Measurements from ENCODE around the gene TMEM170B.
A peak's percentile ranks its signal among the peaks of the same experiment; 100 is the strongest.

The TMEM170B gene

DNA sequence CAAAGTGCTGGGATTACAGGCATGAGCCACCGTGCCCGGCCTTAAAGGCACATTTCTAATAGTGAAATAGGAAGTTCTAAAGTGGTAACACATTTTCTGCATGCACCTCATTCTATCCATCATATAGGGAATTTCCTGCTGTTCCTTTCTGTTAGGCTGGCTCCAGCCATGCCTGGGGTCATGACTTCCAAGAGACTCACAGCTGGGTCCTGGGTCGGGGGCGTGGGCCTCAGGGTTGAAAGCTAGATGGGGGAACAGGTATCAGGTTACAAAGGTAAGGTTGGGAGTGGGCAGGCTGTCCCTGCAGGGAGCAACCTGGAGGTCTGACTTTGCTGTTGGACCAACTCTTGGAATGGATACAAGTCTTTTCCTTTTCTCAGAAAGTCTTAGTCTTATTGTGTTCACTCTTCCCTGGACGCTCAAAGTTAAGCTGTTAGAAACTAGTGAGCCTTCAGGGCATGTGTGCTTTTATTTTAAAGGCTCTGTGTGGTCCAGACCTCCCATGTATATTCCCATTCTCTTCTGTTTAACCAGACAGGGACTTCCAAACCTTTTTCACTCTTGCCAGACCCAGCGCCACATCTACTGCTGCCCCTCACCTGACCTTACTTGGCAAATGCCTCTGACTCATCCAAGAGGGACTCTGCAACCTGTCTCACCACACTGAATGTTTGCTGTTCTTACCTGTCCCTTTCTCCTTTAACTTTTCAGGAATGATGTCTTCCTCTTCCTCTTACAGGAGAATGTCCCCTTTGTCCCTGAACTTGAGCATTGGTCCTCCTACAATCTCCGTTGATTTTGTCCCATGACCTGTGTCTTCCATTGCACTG, 64.4 kb downstream of the TMEM170B start:
- Histone ChIP-seq H3K9ac (ENCODE audit: low read length) (no peak overlapping the region), H3K79me2 (ENCODE audit: control insufficient read depth, insufficient read depth, low read length) (no peaks in the 10 kb centered on the region), H3K27me3 (ENCODE audit: insufficient read depth, low read length, poor library complexity) (no peaks in the 10 kb centered on the region), H3K18ac (ENCODE audit: low read length) (no peak overlapping the region), H2AK5ac (ENCODE audit: low read length) (no peak overlapping the region), H3K36me3 (ENCODE audit: control insufficient read depth, insufficient read depth, low read length) (no peaks in the 10 kb centered on the region), H3K27ac (ENCODE audit: low read depth, low read length) (peak overlapping the region; percentile 20), H3K4ac (ENCODE audit: low read depth, low read length) (no peak overlapping the region), H2BK5ac (ENCODE audit: low read length) (no peak overlapping the region), H3K4me1 (ENCODE audit: control insufficient read depth, low read depth, low read length) (no peaks in the 10 kb centered on the region), H3K23ac (ENCODE audit: low read length) (no peak overlapping the region), H3K56ac (ENCODE audit: low read length) (peak overlapping the region; percentile 28), H3K4me3 (ENCODE audit: low read length) (no peak overlapping the region), H4K8ac (ENCODE audit: low read depth, low read length) (no peak overlapping the region), H2BK120ac (ENCODE audit: low read depth, low read length) (no peak overlapping the region), H4K5ac (ENCODE audit: low read length) (no peak overlapping the region), H3K4me2 (ENCODE audit: low read length) (no peak overlapping the region), H2BK15ac (replicated peaks; ENCODE audit: low read depth) (no peak overlapping the region), H3K79me1 (ENCODE audit: low read length) (no peaks in the 10 kb centered on the region)
- peak; percentile 50 for DNase-seq
- WGBS (ENCODE audit: extremely low coverage, insufficient coverage, low lambda C conversion rate) = no CpG with 5 or more reads among the region's 7 CpGs

DNA sequence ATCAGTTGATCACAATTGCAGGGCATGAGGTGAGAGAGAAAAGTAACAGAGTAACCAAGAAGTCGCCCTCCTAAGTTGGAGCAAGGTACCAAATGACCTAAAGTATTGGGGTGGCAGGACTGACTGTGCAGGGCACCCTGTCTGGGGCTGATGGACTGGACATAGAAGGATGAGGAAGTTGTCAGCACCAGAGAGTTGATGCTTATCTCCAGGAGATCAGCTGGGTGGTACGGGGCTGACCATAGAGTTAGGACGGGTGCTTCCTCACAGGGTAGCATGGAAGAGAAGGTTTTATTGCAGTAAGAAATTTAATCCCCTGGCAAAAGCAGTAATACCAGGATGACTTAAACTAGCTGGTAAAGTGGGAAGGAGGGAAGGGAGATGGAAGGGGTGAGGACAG, 66.7 kb downstream of the TMEM170B start:
- Histone ChIP-seq H3K4ac (ENCODE audit: low read depth, low read length) (no peak overlapping the region), H3K56ac (ENCODE audit: low read length) (no peak overlapping the region), H2BK120ac (ENCODE audit: low read depth, low read length) (no peak overlapping the region), H3K4me3 (ENCODE audit: low read length) (no peak overlapping the region), H3K9ac (ENCODE audit: low read length) (no peak overlapping the region), H3K79me2 (ENCODE audit: control insufficient read depth, insufficient read depth, low read length) (no peaks in the 10 kb centered on the region), H3K4me1 (ENCODE audit: control insufficient read depth, low read depth, low read length) (peaks cover 2% of the 10 kb centered on the region), H3K23ac (ENCODE audit: low read length) (no peak overlapping the region), H3K27ac (ENCODE audit: low read depth, low read length) (no peak overlapping the region), H3K79me1 (ENCODE audit: low read length) (no peaks in the 10 kb centered on the region), H3K4me2 (ENCODE audit: low read length) (no peak overlapping the region), H3K36me3 (ENCODE audit: control insufficient read depth, insufficient read depth, low read length) (no peaks in the 10 kb centered on the region), H3K27me3 (ENCODE audit: insufficient read depth, low read length, poor library complexity) (no peaks in the 10 kb centered on the region), H4K5ac (ENCODE audit: low read length) (no peak overlapping the region), H2BK15ac (replicated peaks; ENCODE audit: low read depth) (no peak overlapping the region), H2AK5ac (ENCODE audit: low read length) (no peak overlapping the region), H4K8ac (ENCODE audit: low read depth, low read length) (no peak overlapping the region), H3K18ac (ENCODE audit: low read length) (no peak overlapping the region), H2BK5ac (ENCODE audit: low read length) (no peak overlapping the region)
- WGBS (ENCODE audit: extremely low coverage, insufficient coverage, low lambda C conversion rate) = no CpG with 5 or more reads among the region's 3 CpGs
- DNase-seq = no peak

- peak overlapping the region; percentile 75 for H3K18ac ChIP-seq (ENCODE audit: low read length)
- H3K79me2 ChIP-seq (ENCODE audit: control insufficient read depth, insufficient read depth, low read length) = no peaks in the 10 kb centered on the region
- peak overlapping the region; percentile 85 for H2BK120ac ChIP-seq (ENCODE audit: low read depth, low read length)
- peak overlapping the region; percentile 67 for H2BK15ac ChIP-seq (replicated peaks; ENCODE audit: low read depth)
- H2BK5ac ChIP-seq (ENCODE audit: low read length) = no peak overlapping the region
- H3K27ac ChIP-seq (ENCODE audit: low read depth, low read length) = no peak overlapping the region
- DNase-seq = no peak
- no peak overlapping the region for H3K56ac ChIP-seq (ENCODE audit: low read length)
- H3K4ac ChIP-seq (ENCODE audit: low read depth, low read length) = no peak overlapping the region
- H3K4me1 ChIP-seq (ENCODE audit: control insufficient read depth, low read depth, low read length) = peaks cover 2% of the 10 kb centered on the region
- WGBS (ENCODE audit: extremely low coverage, insufficient coverage, low lambda C conversion rate) = no CpG with 5 or more reads among the region's 5 CpGs
- H3K4me3 ChIP-seq (ENCODE audit: low read length) = no peak overlapping the region
- no peaks in the 10 kb centered on the region for H3K36me3 ChIP-seq (ENCODE audit: control insufficient read depth, insufficient read depth, low read length)
- no peak overlapping the region for H3K9ac ChIP-seq (ENCODE audit: low read length)
- H3K79me1 ChIP-seq (ENCODE audit: low read length) = no peaks in the 10 kb centered on the region
- H3K4me2 ChIP-seq (ENCODE audit: low read length) = no peak overlapping the region
- H4K8ac ChIP-seq (ENCODE audit: low read depth, low read length) = no peak overlapping the region
- H3K27me3 ChIP-seq (ENCODE audit: insufficient read depth, low read length, poor library complexity) = no peaks in the 10 kb centered on the region
- H3K23ac ChIP-seq (ENCODE audit: low read length) = no peak overlapping the region
- H2AK5ac ChIP-seq (ENCODE audit: low read length) = no peak overlapping the region
- H4K5ac ChIP-seq (ENCODE audit: low read length) = no peak overlapping the region
Measured at GRCh38 chr6:11604836-11605506, 67.4 kb downstream of the TMEM170B start.

- H3K56ac ChIP-seq (ENCODE audit: low read length) = no peak overlapping the region
- H3K4me3 ChIP-seq (ENCODE audit: low read length) = no peak overlapping the region
- no CpG with 5 or more reads among the region's 4 CpGs for WGBS (ENCODE audit: extremely low coverage, insufficient coverage, low lambda C conversion rate)
- no peak overlapping the region for H2AK5ac ChIP-seq (ENCODE audit: low read length)
- no peak for DNase-seq
- H3K79me2 ChIP-seq (ENCODE audit: control insufficient read depth, insufficient read depth, low read length) = no peaks in the 10 kb centered on the region
- H2BK5ac ChIP-seq (ENCODE audit: low read length) = no peak overlapping the region
- peak overlapping the region; percentile 75 for H3K18ac ChIP-seq (ENCODE audit: low read length)
- no peak overlapping the region for H3K4me2 ChIP-seq (ENCODE audit: low read length)
- no peaks in the 10 kb centered on the region for H3K27me3 ChIP-seq (ENCODE audit: insufficient read depth, low read length, poor library complexity)
- H3K4ac ChIP-seq (ENCODE audit: low read depth, low read length) = peak overlapping the region; percentile 43
- H3K9ac ChIP-seq (ENCODE audit: low read length) = no peak overlapping the region
- H2BK120ac ChIP-seq (ENCODE audit: low read depth, low read length) = no peak overlapping the region
- H3K23ac ChIP-seq (ENCODE audit: low read length) = no peak overlapping the region
- H4K5ac ChIP-seq (ENCODE audit: low read length) = no peak overlapping the region
- H3K36me3 ChIP-seq (ENCODE audit: control insufficient read depth, insufficient read depth, low read length) = no peaks in the 10 kb centered on the region
- H2BK15ac ChIP-seq (replicated peaks; ENCODE audit: low read depth) = peak overlapping the region; percentile 67
- peaks cover 2% of the 10 kb centered on the region for H3K4me1 ChIP-seq (ENCODE audit: control insufficient read depth, low read depth, low read length)
- H4K8ac ChIP-seq (ENCODE audit: low read depth, low read length) = no peak overlapping the region
- H3K79me1 ChIP-seq (ENCODE audit: low read length) = no peaks in the 10 kb centered on the region
- H3K27ac ChIP-seq (ENCODE audit: low read depth, low read length) = no peak overlapping the region
Measured at GRCh38 chr6:11605507-11605905, 68.0 kb downstream of the TMEM170B start.

GRCh38 chr6:11606332-11606731, 68.8 kb downstream of the TMEM170B start:
- Histone ChIP-seq H2AK5ac (ENCODE audit: low read length) (no peak overlapping the region), H3K9ac (ENCODE audit: low read length) (no peak overlapping the region), H3K56ac (ENCODE audit: low read length) (no peak overlapping the region), H4K8ac (ENCODE audit: low read depth, low read length) (peak overlapping the region; percentile 79), H3K23ac (ENCODE audit: low read length) (no peak overlapping the region), H2BK120ac (ENCODE audit: low read depth, low read length) (no peak overlapping the region), H3K36me3 (ENCODE audit: control insufficient read depth, insufficient read depth, low read length) (no peaks in the 10 kb centered on the region), H3K79me2 (ENCODE audit: control insufficient read depth, insufficient read depth, low read length) (no peaks in the 10 kb centered on the region), H3K79me1 (ENCODE audit: low read length) (no peaks in the 10 kb centered on the region), H3K4me1 (ENCODE audit: control insufficient read depth, low read depth, low read length) (peaks cover 2% of the 10 kb centered on the region), H2BK15ac (replicated peaks; ENCODE audit: low read depth) (no peak overlapping the region), H3K27me3 (ENCODE audit: insufficient read depth, low read length, poor library complexity) (no peaks in the 10 kb centered on the region), H3K4me3 (ENCODE audit: low read length) (no peak overlapping the region), H3K18ac (ENCODE audit: low read length) (peak overlapping the region; percentile 16), H2BK5ac (ENCODE audit: low read length) (no peak overlapping the region), H4K5ac (ENCODE audit: low read length) (no peak overlapping the region), H3K27ac (ENCODE audit: low read depth, low read length) (no peak overlapping the region), H3K4ac (ENCODE audit: low read depth, low read length) (peak overlapping the region; percentile 43), H3K4me2 (ENCODE audit: low read length) (no peak overlapping the region)
- no peak for DNase-seq
- WGBS (ENCODE audit: extremely low coverage, insufficient coverage, low lambda C conversion rate) = no CpG with 5 or more reads among the region's 6 CpGs

All from mesendoderm (in vitro differentiated cells).